ENCODE results near the gene PLAA. TPM values are rescaled to one million over a fixed set of nuclear protein-coding genes. Genes with fewer than 3 reads are reported as not detected.
A peak's percentile ranks its signal among the peaks of the same experiment; 100 is the strongest.

The PLAA gene
- total RNA-seq, 1 experiment from 2014 or later: 23.3 TPM

DNA sequence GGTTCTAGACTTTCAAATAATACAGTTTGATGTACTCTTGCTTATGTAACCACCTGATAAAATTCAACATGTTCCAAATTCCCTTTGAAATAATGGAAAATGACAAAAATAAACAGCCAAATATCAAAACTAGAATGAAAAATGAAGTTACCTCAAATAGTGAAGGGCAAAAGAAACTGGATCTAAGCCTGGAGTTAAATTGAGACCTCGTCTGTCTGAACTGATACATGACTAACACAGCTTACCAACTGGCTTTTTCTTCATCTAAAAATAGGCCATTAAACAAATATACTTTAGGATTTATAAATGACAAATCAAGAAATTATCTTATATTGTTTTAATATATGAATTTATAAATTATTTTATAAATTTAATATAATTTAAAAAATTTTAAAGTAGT lies 42.4 kb downstream of the PLAA start:
- TF ChIP-seq, protein P1, sequence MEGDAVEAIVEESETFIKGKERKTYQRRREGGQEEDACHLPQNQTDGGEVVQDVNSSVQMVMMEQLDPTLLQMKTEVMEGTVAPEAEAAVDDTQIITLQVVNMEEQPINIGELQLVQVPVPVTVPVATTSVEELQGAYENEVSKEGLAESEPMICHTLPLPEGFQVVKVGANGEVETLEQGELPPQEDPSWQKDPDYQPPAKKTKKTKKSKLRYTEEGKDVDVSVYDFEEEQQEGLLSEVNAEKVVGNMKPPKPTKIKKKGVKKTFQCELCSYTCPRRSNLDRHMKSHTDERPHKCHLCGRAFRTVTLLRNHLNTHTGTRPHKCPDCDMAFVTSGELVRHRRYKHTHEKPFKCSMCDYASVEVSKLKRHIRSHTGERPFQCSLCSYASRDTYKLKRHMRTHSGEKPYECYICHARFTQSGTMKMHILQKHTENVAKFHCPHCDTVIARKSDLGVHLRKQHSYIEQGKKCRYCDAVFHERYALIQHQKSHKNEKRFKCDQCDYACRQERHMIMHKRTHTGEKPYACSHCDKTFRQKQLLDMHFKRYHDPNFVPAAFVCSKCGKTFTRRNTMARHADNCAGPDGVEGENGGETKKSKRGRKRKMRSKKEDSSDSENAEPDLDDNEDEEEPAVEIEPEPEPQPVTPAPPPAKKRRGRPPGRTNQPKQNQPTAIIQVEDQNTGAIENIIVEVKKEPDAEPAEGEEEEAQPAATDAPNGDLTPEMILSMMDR (conservative IDR thresholded peaks at IDR 0.05): no peak
- no peak for TF ChIP-seq EZH2 (IDR thresholded peaks at IDR 0.05; ENCODE audit: low read depth)
- H3K27ac ChIP-seq: no peak overlapping the region
- H2AFZ ChIP-seq: no peak overlapping the region
- H3K9me3 ChIP-seq (ENCODE audit: insufficient read depth, low read depth): no peaks in the 10 kb centered on the region
- no peaks in the 10 kb centered on the region for H3K9me2 ChIP-seq (ENCODE audit: insufficient read depth)
- POLR2A ChIA-PET (ENCODE audit: unreplicated experiment): no interaction called here
- H3F3A ChIP-seq (ENCODE audit: insufficient read depth, low read depth): no peaks in the 10 kb centered on the region
- intact Hi-C loops (cut with micrococcal nuclease; ENCODE audit: unreplicated experiment): no loop called here
- H3K4me2 ChIP-seq: no peak overlapping the region
- H3K4me1 ChIP-seq (replicated peaks; ENCODE audit: insufficient read depth): no peaks in the 10 kb centered on the region
- no peaks in the 10 kb centered on the region for H4K20me1 ChIP-seq (ENCODE audit: insufficient read depth)
- H3K27me3 ChIP-seq (ENCODE audit: insufficient read depth, low read depth): no peaks in the 10 kb centered on the region
- no peaks in the 10 kb centered on the region for H3K79me2 ChIP-seq (ENCODE audit: low read depth)
- CTCF ChIA-PET: no interaction called here
- DNase-seq: no peak
- no peak overlapping the region for H3K4me3 ChIP-seq
- no peaks in the 10 kb centered on the region for H3K36me3 ChIP-seq (ENCODE audit: low read depth)
- BruUV-seq (replicated peaks): no TSS peak

DNA sequence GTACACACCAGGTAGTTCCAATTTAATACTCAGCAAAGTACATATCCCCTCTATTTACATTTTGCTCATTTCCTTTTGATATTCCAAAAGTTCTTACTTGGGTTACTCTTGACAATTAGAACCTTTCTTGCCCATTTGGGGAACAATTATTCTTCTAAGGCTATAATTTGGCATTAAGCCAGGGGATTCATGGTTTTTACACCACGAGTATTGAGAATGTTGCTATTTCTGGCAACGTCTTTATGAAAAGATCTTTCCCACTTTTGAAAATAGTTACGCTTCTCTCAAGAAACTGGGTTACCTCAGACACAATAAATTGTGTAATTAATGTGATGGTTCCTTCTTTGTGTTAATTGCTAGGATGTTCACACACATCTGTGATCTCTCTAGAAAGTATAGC lies 43.0 kb downstream of the PLAA start:
- H3K9me3 ChIP-seq (ENCODE audit: insufficient read depth, low read depth): no peaks in the 10 kb centered on the region

DNA sequence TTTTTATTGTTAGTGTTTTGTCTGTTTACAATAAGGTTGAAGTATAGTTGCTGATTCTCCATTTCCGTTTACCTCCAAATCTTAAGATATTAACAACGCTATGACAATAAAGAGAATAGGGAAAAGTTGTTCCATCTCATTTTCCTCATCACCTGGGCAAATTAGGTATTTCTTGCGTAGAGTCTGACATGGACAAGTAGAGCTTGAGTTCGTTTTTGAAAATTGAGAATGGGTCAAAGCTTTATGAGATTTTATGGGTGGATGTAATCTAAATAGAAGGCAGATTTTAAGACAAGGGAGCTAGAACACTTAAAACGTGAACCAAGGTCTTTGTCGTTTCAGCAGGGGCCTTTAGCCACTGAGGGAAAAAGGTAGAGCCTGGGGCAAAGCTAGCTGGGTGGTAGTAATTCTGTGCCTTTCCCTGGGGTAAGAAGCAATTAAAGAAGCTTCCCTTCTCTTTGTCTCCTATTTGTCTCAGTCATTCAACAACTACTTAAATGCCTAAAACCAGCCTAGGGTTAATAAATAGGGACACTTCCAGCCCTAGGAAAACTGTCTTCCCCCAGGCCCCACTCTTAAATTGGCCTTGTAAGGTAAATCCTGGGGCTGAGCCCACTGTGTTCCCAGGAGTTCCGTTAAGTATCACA lies 53.9 kb downstream of the PLAA start:
- POLR2A ChIA-PET (ENCODE audit: unreplicated experiment): no interaction called here
- H3K9me2 ChIP-seq (ENCODE audit: insufficient read depth): no peaks in the 10 kb centered on the region
- intact Hi-C loops (cut with micrococcal nuclease; ENCODE audit: unreplicated experiment): no loop called here

More for the DNA sequence above, 43.0 kb downstream of the PLAA start:
- intact Hi-C loops (cut with micrococcal nuclease; ENCODE audit: unreplicated experiment): no loop called here
- no peaks in the 10 kb centered on the region for H3K27me3 ChIP-seq (ENCODE audit: insufficient read depth, low read depth)
- no peaks in the 10 kb centered on the region for H3F3A ChIP-seq (ENCODE audit: insufficient read depth, low read depth)
- H3K9me2 ChIP-seq (ENCODE audit: insufficient read depth): no peaks in the 10 kb centered on the region
- H4K20me1 ChIP-seq (ENCODE audit: insufficient read depth): no peaks in the 10 kb centered on the region
- DNase-seq: no peak
- H3K4me1 ChIP-seq (replicated peaks; ENCODE audit: insufficient read depth): no peaks in the 10 kb centered on the region
- POLR2A ChIA-PET (ENCODE audit: unreplicated experiment): no interaction called here
- no peak overlapping the region for H3K27ac ChIP-seq
- no peak overlapping the region for H3K4me2 ChIP-seq
- H3K36me3 ChIP-seq (ENCODE audit: low read depth): no peaks in the 10 kb centered on the region
- H3K79me2 ChIP-seq (ENCODE audit: low read depth): no peaks in the 10 kb centered on the region
- TF ChIP-seq EZH2 (IDR thresholded peaks at IDR 0.05; ENCODE audit: low read depth): no peak
- TF ChIP-seq, protein P1 (conservative IDR thresholded peaks at IDR 0.05): no peak
- no TSS peak for BruUV-seq (replicated peaks)
- no peak overlapping the region for H2AFZ ChIP-seq
- CTCF ChIA-PET: no interaction called here
- H3K4me3 ChIP-seq: no peak overlapping the region

More for the DNA sequence above, 53.9 kb downstream of the PLAA start:
- Histone ChIP-seq H3K4me3 (peak overlapping the region; percentile 98), H3K27me3 (ENCODE audit: insufficient read depth, low read depth) (no peaks in the 10 kb centered on the region), H3K36me3 (ENCODE audit: low read depth) (no peaks in the 10 kb centered on the region), H3K27ac (peak overlapping the region; percentile 96), H3K9me3 (ENCODE audit: insufficient read depth, low read depth) (no peaks in the 10 kb centered on the region), H3K4me2 (peak overlapping the region; percentile 80), H3K79me2 (ENCODE audit: low read depth) (peaks cover 38% of the 10 kb centered on the region), H3F3A (ENCODE audit: insufficient read depth, low read depth) (peaks cover 10% of the 10 kb centered on the region), H4K20me1 (ENCODE audit: insufficient read depth) (no peaks in the 10 kb centered on the region), H3K4me1 (replicated peaks; ENCODE audit: insufficient read depth) (no peaks in the 10 kb centered on the region), H2AFZ (peak overlapping the region; percentile 99)
- BruUV-seq (replicated peaks): TSS peak; percentile 97
- no peak for DNase-seq
- CTCF ChIA-PET: no interaction called here
- no peak for TF ChIP-seq EZH2 (IDR thresholded peaks at IDR 0.05; ENCODE audit: low read depth)
- TF ChIP-seq, protein P1 (conservative IDR thresholded peaks at IDR 0.05): no peak
